ENCODE results near the gene ELFN1.

ELFN1 gene

GRCh38 chr7:1748839-1749173 lies 78.7 kb downstream of the ELFN1 start:
- Histone ChIP-seq H3K4me3 (ENCODE audit: low read length, poor library complexity, severe bottlenecking) (no peak overlapping the region), H3K27me3 (ENCODE audit: insufficient read depth, low read length, poor library complexity, severe bottlenecking) (no peaks in the 10 kb centered on the region), H2AFZ (ENCODE audit: low read length) (no peak overlapping the region), H3K4me1 (ENCODE audit: insufficient read depth, low read length, poor library complexity, severe bottlenecking) (peaks cover 7% of the 10 kb centered on the region), H3K9me3 (ENCODE audit: insufficient read depth, low read depth, low read length) (no peaks in the 10 kb centered on the region), H3K9ac (ENCODE audit: low read depth, low read length, poor library complexity, severe bottlenecking) (no peak overlapping the region), H3K79me2 (ENCODE audit: insufficient read depth, low read length) (no peaks in the 10 kb centered on the region), H3K36me3 (ENCODE audit: insufficient read depth, low read length) (no peaks in the 10 kb centered on the region), H4K20me1 (ENCODE audit: insufficient read depth, low read length, poor library complexity, severe bottlenecking) (no peaks in the 10 kb centered on the region), H3K9me2 (replicated peaks; ENCODE audit: low read depth, low read length) (no peaks in the 10 kb centered on the region), H3F3A (ENCODE audit: low read depth) (no peaks in the 10 kb centered on the region), H3K4me2 (ENCODE audit: low read depth, low read length, poor library complexity, severe bottlenecking) (no peak overlapping the region)
- no peak for TF ChIP-seq EZH2phosphoT487 (IDR thresholded peaks at IDR 0.05; ENCODE audit: borderline replicate concordance)
- TF ChIP-seq CTCF (conservative IDR thresholded peaks at IDR 0.05; ENCODE audit: low read length), result no peak

GRCh38 chr7:1749351-1749863 lies 79.3 kb downstream of the ELFN1 start:
- Histone ChIP-seq H3K4me2 (ENCODE audit: low read depth, low read length, poor library complexity, severe bottlenecking) (no peak overlapping the region), H3K36me3 (ENCODE audit: insufficient read depth, low read length) (no peaks in the 10 kb centered on the region), H3K79me2 (ENCODE audit: insufficient read depth, low read length) (no peaks in the 10 kb centered on the region), H2AFZ (ENCODE audit: low read length) (no peak overlapping the region), H3K9me2 (replicated peaks; ENCODE audit: low read depth, low read length) (no peaks in the 10 kb centered on the region), H3K9ac (ENCODE audit: low read depth, low read length, poor library complexity, severe bottlenecking) (no peak overlapping the region), H3F3A (ENCODE audit: low read depth) (no peaks in the 10 kb centered on the region), H3K4me3 (ENCODE audit: low read length, poor library complexity, severe bottlenecking) (no peak overlapping the region), H3K9me3 (ENCODE audit: insufficient read depth, low read depth, low read length) (no peaks in the 10 kb centered on the region), H3K27me3 (ENCODE audit: insufficient read depth, low read length, poor library complexity, severe bottlenecking) (no peaks in the 10 kb centered on the region), H3K4me1 (ENCODE audit: insufficient read depth, low read length, poor library complexity, severe bottlenecking) (peaks cover 7% of the 10 kb centered on the region), H4K20me1 (ENCODE audit: insufficient read depth, low read length, poor library complexity, severe bottlenecking) (no peaks in the 10 kb centered on the region)
- TF ChIP-seq EZH2phosphoT487 (IDR thresholded peaks at IDR 0.05; ENCODE audit: borderline replicate concordance) (no peak), CTCF (conservative IDR thresholded peaks at IDR 0.05; ENCODE audit: low read length) (no peak)

DNA sequence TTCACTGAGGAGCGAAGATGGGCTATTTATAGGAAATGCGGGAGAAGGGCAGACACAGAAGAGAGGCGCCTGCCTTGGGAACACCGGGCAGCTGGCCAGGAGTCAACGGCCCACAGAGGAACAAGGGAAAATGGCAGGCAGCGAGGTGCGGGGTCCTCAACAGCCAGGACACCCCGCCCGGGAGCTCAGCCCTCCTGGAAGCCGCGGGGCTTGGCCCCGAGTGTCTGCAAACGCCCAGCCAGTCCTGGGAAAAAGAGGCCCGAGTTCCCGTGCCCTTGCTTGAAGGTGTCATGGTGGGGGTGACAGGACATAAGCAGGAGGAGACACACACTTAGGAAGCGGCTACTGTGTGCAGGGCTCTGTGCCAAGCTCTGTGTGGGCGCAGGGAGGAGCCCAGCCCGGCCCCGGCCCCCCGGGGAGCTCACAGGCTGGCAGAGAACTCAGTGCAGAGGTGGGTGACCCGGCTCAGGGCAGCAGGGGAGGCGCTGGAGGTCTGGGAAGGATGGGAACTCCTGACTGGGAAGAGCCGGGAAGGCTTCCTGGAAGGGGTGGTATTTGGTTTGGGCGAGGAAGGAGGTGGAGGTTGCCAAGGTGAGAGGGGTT lies 79.9 kb downstream of the ELFN1 start:
- Histone ChIP-seq H3K9me3 (ENCODE audit: insufficient read depth, low read depth, low read length) (no peaks in the 10 kb centered on the region), H3K36me3 (ENCODE audit: insufficient read depth, low read length) (no peaks in the 10 kb centered on the region), H4K20me1 (ENCODE audit: insufficient read depth, low read length, poor library complexity, severe bottlenecking) (no peaks in the 10 kb centered on the region), H3K9ac (ENCODE audit: low read depth, low read length, poor library complexity, severe bottlenecking) (no peak overlapping the region), H3K27me3 (ENCODE audit: insufficient read depth, low read length, poor library complexity, severe bottlenecking) (no peaks in the 10 kb centered on the region), H3K9me2 (replicated peaks; ENCODE audit: low read depth, low read length) (no peaks in the 10 kb centered on the region), H3K4me2 (ENCODE audit: low read depth, low read length, poor library complexity, severe bottlenecking) (no peak overlapping the region), H2AFZ (ENCODE audit: low read length) (no peak overlapping the region), H3F3A (ENCODE audit: low read depth) (no peaks in the 10 kb centered on the region), H3K4me3 (ENCODE audit: low read length, poor library complexity, severe bottlenecking) (no peak overlapping the region), H3K4me1 (ENCODE audit: insufficient read depth, low read length, poor library complexity, severe bottlenecking) (peaks cover 7% of the 10 kb centered on the region), H3K79me2 (ENCODE audit: insufficient read depth, low read length) (no peaks in the 10 kb centered on the region)
- no peak for TF ChIP-seq EZH2phosphoT487 (IDR thresholded peaks at IDR 0.05; ENCODE audit: borderline replicate concordance)
- TF ChIP-seq CTCF (conservative IDR thresholded peaks at IDR 0.05; ENCODE audit: low read length), result no peak

All from Loucy (cell line).